Kasumi-1 (cell line): ENCODE data around the gene HACD2.
"Not testable (repeated sequence)": the region's sequence is repeated elsewhere in the genome, so short reads cannot be mapped to it uniquely, and the experiment has no call there.

Source experiments
- DNase-seq, 2 experiments: peaks; one replicate each; lab custom pipeline; 2025; lab: John Stamatoyannopoulos, UW

HACD2 gene

GRCh38 chr3:123525433-123525832, 59.4 kb downstream of the HACD2 start:
- DNase-seq, result no peak

GRCh38 chr3:123524981-123525380, 59.9 kb downstream of the HACD2 start:
- no peak for DNase-seq

- DNase-seq, result peak; percentile 88 to 95
Measured at GRCh38 chr3:123523023-123523412, 61.8 kb downstream of the HACD2 start.

- DNase-seq, result no peak
Measured at GRCh38 chr3:123522320-123523022, 62.4 kb downstream of the HACD2 start.

GRCh38 chr3:123521179-123521969, 63.5 kb downstream of the HACD2 start:
- peak; percentile 19 to 34 for DNase-seq

GRCh38 chr3:123520656-123521055, 64.2 kb downstream of the HACD2 start:
- no peak for DNase-seq

- no peak for DNase-seq
Measured at GRCh38 chr3:123518892-123519485, 65.9 kb downstream of the HACD2 start.

- no peak for DNase-seq
Measured at GRCh38 chr3:123511726-123512125, 73.1 kb downstream of the HACD2 start.

GRCh38 chr3:123511084-123511483, 73.8 kb downstream of the HACD2 start:
- no peak for DNase-seq

- DNase-seq, result no peak
Measured at GRCh38 chr3:123508178-123508577, 76.7 kb downstream of the HACD2 start.

- DNase-seq, result no peak
Measured at GRCh38 chr3:123505820-123506219, 79.0 kb downstream of the HACD2 start.

- DNase-seq, result no peak
Measured at GRCh38 chr3:123503203-123503602, 81.7 kb downstream of the HACD2 start.

- no peak for DNase-seq
Measured at GRCh38 chr3:123499322-123499721, 85.5 kb downstream of the HACD2 start.

GRCh38 chr3:123498761-123499160, 86.1 kb downstream of the HACD2 start:
- DNase-seq, result no peak

GRCh38 chr3:123493912-123494311, 90.9 kb downstream of the HACD2 start:
- no peak for DNase-seq

- DNase-seq, result no peak
Measured at GRCh38 chr3:123491966-123492587, 92.8 kb downstream of the HACD2 start.

- peak; percentile 53 to 62 for DNase-seq
Measured at GRCh38 chr3:123489400-123490004, 95.4 kb downstream of the HACD2 start.

GRCh38 chr3:123488645-123489347, 96.1 kb downstream of the HACD2 start:
- DNase-seq, result no peak

GRCh38 chr3:123487063-123487462, 97.8 kb downstream of the HACD2 start:
- DNase-seq, result not testable (repeated sequence)

GRCh38 chr3:123486460-123486859, 98.4 kb downstream of the HACD2 start:
- DNase-seq, result no peak

- DNase-seq, result no peak
Measured at GRCh38 chr3:123485551-123485950, 99.3 kb downstream of the HACD2 start.

- DNase-seq, result no peak
Measured at GRCh38 chr3:123483146-123483545, 101.7 kb downstream of the HACD2 start.
